Hindlimb muscle (tissue), 1 donor: Measurements from ENCODE around the gene GGT1. TPM values are rescaled to one million over a fixed set of nuclear protein-coding genes. Genes with fewer than 3 reads are reported as not detected.
"Not testable (repeated sequence)": the region's sequence is repeated elsewhere in the genome, so short reads cannot be mapped to it uniquely, and the experiment has no call there.

ENCODE experiments used
- DNase-seq: peaks from one replicate; pipeline ENCODE4 v3.0.0-alpha.2; 2013
- polyA plus RNA-seq: library from polyadenylated mRNA; unstranded; fragments of 120-200 nt; gene quantifications from one replicate; pipeline ENCODE4 v1.2.1, GENCODE V29; 2013; ENCODE audit not compliant: insufficient read length

The GGT1 gene
- polyA plus RNA-seq, 1 donor: 3.9 TPM

GRCh38 chr22:24599958-24600715 lies 2.9 kb upstream of the GGT1 start:
- DNase-seq: not testable (repeated sequence)

- no peak for DNase-seq
Measured at GRCh38 chr22:24601217-24602104, 1.5 kb upstream of the GGT1 start.

DNA sequence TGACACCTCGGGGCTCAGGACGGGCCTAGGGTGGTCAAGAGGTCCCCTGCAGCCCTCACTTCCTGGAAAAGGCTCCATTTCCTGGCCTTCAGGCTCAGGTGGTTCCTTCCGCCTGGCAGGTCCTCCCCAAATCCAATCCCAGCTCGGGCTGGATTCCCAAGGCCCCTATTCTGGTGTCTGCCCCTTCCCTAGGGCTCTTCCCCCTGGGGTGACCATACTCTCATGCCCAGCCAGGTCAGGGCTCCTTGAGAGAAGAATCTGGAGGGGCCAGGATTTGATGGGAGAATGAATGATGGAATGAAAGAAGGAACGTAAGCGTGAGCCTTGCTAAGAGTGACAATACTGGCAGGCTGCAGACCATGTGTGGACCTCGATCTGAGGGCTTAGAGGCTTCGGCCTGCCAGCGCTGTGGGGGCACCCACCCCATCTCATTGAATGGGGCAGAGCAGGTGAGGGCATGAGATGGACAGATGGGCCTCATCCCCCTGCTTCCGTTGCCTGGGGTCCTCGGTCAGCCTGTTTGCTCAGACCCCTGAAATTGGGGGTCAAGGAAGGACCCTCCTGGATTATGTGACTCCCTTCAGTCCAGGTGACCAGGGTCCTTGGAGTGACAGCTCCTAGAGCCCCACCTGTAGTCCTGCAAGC lies 766 bp upstream of the GGT1 start:
- not testable (repeated sequence) for DNase-seq

GRCh38 chr22:24603770-24604629 lies 1.0 kb downstream of the GGT1 start:
- not testable (repeated sequence) for DNase-seq

DNA sequence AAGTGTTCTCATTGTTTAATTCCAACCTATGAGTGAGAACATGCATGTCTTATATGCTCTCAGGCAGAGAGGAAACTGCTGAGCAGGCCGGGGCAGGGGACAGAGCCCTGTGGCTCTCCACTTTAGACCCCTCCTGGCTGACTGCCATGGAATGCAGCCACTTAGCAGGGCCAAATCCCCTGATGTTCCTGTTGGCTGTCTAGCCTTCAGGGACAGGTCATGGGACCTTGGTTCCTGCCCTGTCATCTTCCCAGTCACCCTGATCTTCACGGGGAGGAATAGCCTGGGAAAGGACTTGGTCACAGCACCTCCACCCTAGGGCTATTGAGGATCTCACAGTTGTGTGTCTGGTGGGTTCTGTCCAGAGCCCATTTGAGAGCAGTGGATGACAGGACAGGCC lies 3.3 kb downstream of the GGT1 start:
- not testable (repeated sequence) for DNase-seq

GRCh38 chr22:24607429-24607983 lies 4.5 kb downstream of the GGT1 start:
- DNase-seq: not testable (repeated sequence)

DNA sequence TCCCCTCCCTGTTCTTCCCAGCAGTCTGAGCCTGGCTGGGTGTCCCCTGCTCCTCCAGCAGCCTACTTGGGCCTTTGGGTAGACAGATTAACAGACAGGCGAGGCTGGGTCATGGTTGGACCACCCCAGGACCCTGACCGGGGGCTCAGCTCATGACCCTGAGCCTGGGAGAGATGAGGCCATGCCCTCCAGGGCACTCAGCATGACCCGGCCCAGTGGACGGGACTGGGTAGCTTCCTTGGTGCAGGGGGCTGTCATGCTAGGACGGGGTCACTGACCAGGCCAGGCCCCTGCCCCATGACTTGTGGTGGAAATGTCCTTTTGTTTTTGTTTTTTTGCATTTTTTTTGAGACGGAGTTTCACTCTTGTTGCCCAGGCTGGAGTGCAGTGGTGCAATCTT lies 5.3 kb downstream of the GGT1 start:
- not testable (repeated sequence) for DNase-seq

DNA sequence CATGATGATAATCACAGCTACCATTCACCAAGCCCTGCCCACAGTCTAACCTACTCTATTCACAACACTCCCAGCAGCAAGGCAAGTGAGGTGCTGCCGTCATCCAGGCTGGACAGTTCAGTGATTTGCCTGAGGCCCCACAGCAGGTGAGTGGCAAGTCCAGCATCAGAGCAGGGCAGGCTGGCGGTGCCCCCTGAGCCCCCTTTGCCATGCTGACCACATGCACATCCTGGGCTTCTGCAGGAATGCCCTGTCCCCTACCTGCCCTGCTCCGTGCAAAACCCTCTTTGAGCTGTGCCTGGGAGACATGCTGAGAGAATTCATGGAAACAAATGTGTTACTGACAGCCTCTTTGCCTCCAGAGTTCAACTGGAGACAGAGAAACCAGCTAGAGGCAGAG lies 6.9 kb downstream of the GGT1 start:
- DNase-seq: not testable (repeated sequence)

DNA sequence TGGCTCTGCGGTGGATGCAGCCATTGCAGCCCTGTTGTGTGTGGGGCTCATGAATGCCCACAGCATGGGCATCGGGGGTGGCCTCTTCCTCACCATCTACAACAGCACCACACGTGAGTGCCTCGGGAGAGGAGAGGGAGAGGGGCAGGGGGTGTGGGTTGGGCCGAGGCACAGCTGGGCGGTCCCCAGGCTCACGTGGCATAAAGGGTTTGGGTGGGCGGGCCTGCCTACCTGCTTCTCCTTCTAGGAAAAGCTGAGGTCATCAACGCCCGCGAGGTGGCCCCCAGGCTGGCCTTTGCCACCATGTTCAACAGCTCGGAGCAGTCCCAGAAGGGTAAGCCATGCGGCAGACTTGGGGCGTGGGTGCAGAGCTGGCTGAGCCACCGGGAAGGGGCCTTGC lies 11.8 kb downstream of the GGT1 start:
- not testable (repeated sequence) for DNase-seq

DNA sequence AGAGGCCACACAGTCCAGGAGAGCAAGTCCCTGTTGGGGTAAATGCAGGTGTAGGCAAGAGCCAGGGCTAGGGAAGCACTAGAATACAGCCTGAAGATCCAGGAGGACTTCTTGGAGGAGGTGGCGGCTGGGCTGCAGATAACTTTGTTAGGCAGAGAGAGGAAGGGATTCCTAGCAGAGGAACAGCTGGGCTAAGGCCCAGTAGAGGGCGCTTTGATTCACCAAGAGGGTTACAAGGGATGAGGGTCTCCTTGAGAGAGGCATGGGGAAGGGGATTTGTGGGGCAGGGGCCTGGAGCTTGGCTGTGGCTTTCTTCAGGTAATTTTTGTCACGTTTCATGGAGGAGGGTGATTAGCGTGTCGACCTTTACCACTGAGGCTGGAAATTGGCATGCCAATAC lies 18.3 kb downstream of the GGT1 start:
- DNase-seq: not testable (repeated sequence)

- DNase-seq: not testable (repeated sequence)
Measured at GRCh38 chr22:24622596-24622995, 19.6 kb downstream of the GGT1 start.

DNA sequence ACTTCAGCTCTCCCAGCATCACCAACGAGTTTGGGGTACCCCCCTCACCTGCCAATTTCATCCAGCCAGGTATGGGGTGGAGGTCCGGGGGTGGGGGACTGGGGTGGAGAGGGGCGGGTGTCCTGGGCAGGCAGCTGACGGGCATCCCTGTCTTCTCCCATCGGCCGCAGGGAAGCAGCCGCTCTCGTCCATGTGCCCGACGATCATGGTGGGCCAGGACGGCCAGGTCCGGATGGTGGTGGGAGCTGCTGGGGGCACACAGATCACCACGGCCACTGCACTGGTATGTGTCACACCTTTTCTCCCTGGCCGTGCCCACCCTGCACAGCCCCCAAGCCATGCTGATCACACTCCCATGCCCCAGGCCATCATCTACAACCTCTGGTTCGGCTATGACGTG lies 24.9 kb downstream of the GGT1 start:
- DNase-seq: not testable (repeated sequence)

DNA sequence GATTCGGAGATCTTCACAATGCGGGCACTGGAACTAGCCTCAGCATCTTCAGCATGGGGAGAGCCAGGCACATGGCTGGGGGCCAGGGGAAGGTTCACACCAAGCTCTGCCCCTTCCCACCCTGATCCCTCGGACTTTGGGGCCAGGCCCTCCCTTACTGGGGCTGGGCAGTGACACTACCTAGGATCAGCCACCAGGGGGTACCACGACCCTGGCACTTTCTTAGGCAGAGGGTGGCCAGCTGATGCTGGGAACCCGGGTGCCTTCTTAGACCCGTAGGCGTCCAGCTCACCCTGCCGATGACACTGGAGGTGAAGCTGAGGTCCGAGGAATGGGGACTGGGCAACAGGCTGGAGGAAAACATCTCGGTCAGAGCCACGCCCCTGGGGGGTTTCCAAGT lies 26.1 kb downstream of the GGT1 start:
- DNase-seq: not testable (repeated sequence)

GRCh38 chr22:24630812-24631427 lies 27.9 kb downstream of the GGT1 start:
- DNase-seq: not testable (repeated sequence)

GRCh38 chr22:24631430-24632122 lies 28.6 kb downstream of the GGT1 start:
- DNase-seq: peak; percentile 15

DNA sequence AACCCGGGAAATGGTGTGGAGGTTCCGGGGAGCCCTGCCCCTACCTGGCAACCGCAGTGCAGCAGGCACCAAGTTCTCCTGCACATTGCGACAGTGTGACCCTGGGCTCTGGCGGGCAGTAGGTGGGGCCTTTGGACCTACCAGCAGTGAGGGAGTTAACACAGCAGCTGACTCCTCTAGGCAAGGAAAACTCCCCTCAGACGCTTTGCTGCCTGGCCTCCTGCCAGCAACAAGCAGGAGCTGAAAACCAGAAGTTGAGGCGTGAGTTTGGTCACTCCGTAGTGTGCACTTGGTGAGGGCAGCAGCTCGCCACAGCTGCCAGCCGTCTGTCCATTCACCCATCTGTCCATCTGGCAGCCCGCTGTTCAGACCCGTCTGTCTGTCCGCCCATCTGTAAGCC lies 29.6 kb downstream of the GGT1 start:
- peak; percentile 47 for DNase-seq

DNA sequence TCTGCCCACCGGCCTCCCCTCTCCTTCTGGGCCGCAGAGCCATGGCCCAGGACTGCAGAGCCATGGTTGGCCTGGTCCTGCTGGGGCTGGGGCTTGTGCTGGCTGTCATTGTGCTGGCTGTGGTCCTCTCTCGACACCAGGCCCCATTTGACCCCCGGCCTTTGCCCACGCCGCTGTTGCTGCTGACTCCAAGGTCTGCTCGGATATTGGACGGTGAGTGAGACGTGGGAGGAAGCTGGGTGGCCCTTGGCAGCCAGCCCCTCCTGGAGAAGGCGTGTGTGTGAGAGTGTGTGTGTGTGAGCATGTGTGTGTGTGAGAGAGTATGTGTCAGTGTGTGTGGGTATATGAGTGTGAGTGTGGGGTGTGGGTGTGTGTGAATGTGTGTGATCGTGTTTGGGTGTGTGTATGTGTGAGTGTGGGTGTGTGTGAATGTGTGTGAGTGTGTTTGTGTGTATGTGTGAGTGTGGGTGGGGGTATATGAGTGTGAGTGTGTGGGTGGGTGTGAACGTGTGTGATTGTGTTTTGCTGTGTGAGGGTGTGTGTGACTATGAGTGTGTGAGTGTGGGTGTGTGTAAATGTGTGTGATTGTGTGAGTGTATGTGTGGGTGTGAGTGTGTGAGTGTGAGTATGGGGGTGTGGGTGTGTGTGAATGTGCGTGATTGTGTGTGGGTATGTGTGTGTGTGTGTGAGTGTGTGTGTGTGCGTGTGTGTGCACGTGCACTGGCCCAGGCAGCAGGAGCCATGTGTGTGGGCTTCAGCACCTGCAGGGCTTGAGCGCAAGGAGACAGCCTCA lies 30.4 kb downstream of the GGT1 start:
- DNase-seq: peak; percentile 26

- not testable (repeated sequence) for DNase-seq
Measured at GRCh38 chr22:24634776-24635389, 31.9 kb downstream of the GGT1 start.

DNA sequence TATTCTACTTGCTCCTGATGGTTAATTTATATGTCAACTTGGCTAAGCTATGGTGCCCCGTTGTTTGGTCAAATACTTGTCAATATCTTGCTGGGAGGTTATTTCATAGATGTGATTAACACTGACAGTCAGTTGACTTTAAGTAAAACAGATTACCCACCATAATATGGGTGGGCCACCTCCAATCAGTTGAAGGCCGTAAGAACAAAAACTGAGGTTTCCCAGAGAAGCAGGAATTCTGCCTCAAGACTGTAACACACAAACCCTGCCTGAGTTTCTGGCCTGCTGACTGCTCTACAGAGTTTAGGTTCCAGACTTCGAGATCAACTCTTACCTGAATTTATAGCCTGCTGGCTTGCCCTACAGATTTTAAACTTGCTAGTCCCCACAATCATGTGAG lies 33.5 kb downstream of the GGT1 start:
- not testable (repeated sequence) for DNase-seq
